Measurements from ENCODE around the gene ICE1. TPM values are rescaled to one million over a fixed set of nuclear protein-coding genes. Genes with fewer than 3 reads are reported as not detected.

ICE1 gene
- total and polyA plus RNA-seq, 2 of the 4 experiments (the other 2 are of a cell fraction) = 9.0 to 18.5 TPM

GRCh38 chr5:5416733-5417132, 5.7 kb upstream of the ICE1 start:
- no peak overlapping the region for H3K4me3 ChIP-seq (ENCODE audit: insufficient read depth, low read depth, low read length)
- no peak overlapping the region for H2AFZ ChIP-seq (replicated peaks; ENCODE audit: low read length, poor library complexity)
- in situ Hi-C loops (cut with MboI; ENCODE audit: low sequenced_read_pairs) = loop anchor here (10.0 kb wide), 1 partner anchor 542 kb away; no protein-coding TSS in a partner anchor
- intact Hi-C loops (cut with micrococcal nuclease) = no loop called here
- CTCF ChIA-PET = no interaction called here
- peaks cover 4 to 6% of the 10 kb centered on the region in 2 experiments; a peak in 1 of 4 replicates for H3K79me1 ChIP-seq (ENCODE audit: low read depth in 1 of 2, low read length in 2 of 2)
- H3K9me3 ChIP-seq (ENCODE audit: control insufficient read depth, insufficient read depth, low read length) = no peaks in the 10 kb centered on the region
- H3K27me3 ChIP-seq (ENCODE audit: control insufficient read depth, insufficient read depth, low read length) = no peaks in the 10 kb centered on the region
- H3K4me1 ChIP-seq (ENCODE audit: control insufficient read depth, insufficient read depth, low read length) = peaks cover 4% of the 10 kb centered on the region; the same call in 1 of the 2 replicates
- no peak overlapping the region for H3K56ac ChIP-seq (ENCODE audit: extremely low read depth, insufficient read depth, low read length)
- H3K4ac ChIP-seq (ENCODE audit: low read depth, low read length) = no peak overlapping the region
- no peak overlapping the region for H2BK5ac ChIP-seq (ENCODE audit: low read depth, low read length, poor library complexity, severe bottlenecking)
- dilution Hi-C loops (cut with HindIII; ENCODE audit: low sequenced_read_pairs, unreplicated experiment) = no loop called here
- DNase-seq = no peak
- no peak overlapping the region for H2BK20ac ChIP-seq (ENCODE audit: low read depth, low read length)
- H4K5ac ChIP-seq (ENCODE audit: low read depth, low read length) = no peak overlapping the region
- H3K14ac ChIP-seq (replicated peaks; ENCODE audit: low read depth, low read length) = no peak overlapping the region
- POLR2A ChIA-PET (ENCODE audit: unreplicated experiment) = no interaction called here
- no peak overlapping the region for H2AK9ac ChIP-seq (replicated peaks; ENCODE audit: low read depth, low read length, poor library complexity)
- no TSS peak for BruUV-seq (replicated peaks)
- TF ChIP-seq MXI1 (IDR thresholded peaks at IDR 0.05; ENCODE audit: borderline replicate concordance, low read depth, low read length) (no peak), CHD1 (IDR thresholded peaks at IDR 0.05; ENCODE audit: low read depth, low read length) (no peak), RFX5 (IDR thresholded peaks at IDR 0.05; ENCODE audit: low read depth, low read length) (no peak), BHLHE40 (IDR thresholded peaks at IDR 0.05; ENCODE audit: low read depth, low read length) (no peak), ELK1 (IDR thresholded peaks at IDR 0.05; ENCODE audit: borderline replicate concordance, low read depth, low read length) (no peak), FOS (IDR thresholded peaks at IDR 0.05; ENCODE audit: low read depth, low read length) (no peak), USF2 (IDR thresholded peaks at IDR 0.05; ENCODE audit: low read depth, low read length) (no peak), MAFK (IDR thresholded peaks at IDR 0.05; ENCODE audit: low read depth, low read length) (no peak), MAZ (IDR thresholded peaks at IDR 0.05; ENCODE audit: borderline replicate concordance, low read depth, low read length) (no peak), NFE2L2 (IDR thresholded peaks at IDR 0.05; ENCODE audit: low read depth, low read length) (no peak), CEBPB (IDR thresholded peaks at IDR 0.05; ENCODE audit: low read depth, low read length) (no peak)
- no peak overlapping the region for H4K91ac ChIP-seq (ENCODE audit: insufficient read depth, low read depth, low read length)
- no peaks in the 10 kb centered on the region for H4K20me1 ChIP-seq (ENCODE audit: insufficient read depth, low read length)
- no peak for ATAC-seq (ENCODE audit: low read depth)
- H2AK5ac ChIP-seq (ENCODE audit: low read depth, low read length) = no peak overlapping the region
- no peak overlapping the region for H2BK120ac ChIP-seq (ENCODE audit: low read depth, low read length)
- H3K4me2 ChIP-seq (ENCODE audit: low read depth, low read length) = no peak overlapping the region
- no peaks in the 10 kb centered on the region for H3K36me3 ChIP-seq (ENCODE audit: control insufficient read depth, insufficient read depth, low read length)
- H3K27ac ChIP-seq (ENCODE audit: insufficient read depth, low read length) = no peak overlapping the region
- H3K23ac ChIP-seq (ENCODE audit: low read depth, low read length) = no peak overlapping the region
- H3K9me1 ChIP-seq (ENCODE audit: insufficient read depth, low read length) = no peaks in the 10 kb centered on the region; the same call in 1 of the 2 replicates
- H4K8ac ChIP-seq (ENCODE audit: low read depth in 2 of 2, low read length in 2 of 2) = no peak overlapping the region
- no peak overlapping the region for H3K18ac ChIP-seq (ENCODE audit: low read depth, low read length)
- 100% methylated on average over 1 of the region's 2 CpGs; no CpG with 5 or more reads in 1 of the 2 experiments for WGBS, 2 experiments (ENCODE audit: extremely low coverage in 2 of 2, insufficient read length in 1 of 2)
- no peak overlapping the region for H2BK15ac ChIP-seq (ENCODE audit: low read depth, low read length)
- H3K9ac ChIP-seq (ENCODE audit: low read depth, low read length) = no peak overlapping the region
